Eye (tissue), 1 donor: ENCODE measurements around the gene PKD2.
A peak's percentile ranks its signal among the peaks of the same experiment; 100 is the strongest.

Experiments
- DNase-seq: peaks from one replicate; pipeline ENCODE4 v3.0.0-alpha.2; 2015

Gene PKD2

DNA sequence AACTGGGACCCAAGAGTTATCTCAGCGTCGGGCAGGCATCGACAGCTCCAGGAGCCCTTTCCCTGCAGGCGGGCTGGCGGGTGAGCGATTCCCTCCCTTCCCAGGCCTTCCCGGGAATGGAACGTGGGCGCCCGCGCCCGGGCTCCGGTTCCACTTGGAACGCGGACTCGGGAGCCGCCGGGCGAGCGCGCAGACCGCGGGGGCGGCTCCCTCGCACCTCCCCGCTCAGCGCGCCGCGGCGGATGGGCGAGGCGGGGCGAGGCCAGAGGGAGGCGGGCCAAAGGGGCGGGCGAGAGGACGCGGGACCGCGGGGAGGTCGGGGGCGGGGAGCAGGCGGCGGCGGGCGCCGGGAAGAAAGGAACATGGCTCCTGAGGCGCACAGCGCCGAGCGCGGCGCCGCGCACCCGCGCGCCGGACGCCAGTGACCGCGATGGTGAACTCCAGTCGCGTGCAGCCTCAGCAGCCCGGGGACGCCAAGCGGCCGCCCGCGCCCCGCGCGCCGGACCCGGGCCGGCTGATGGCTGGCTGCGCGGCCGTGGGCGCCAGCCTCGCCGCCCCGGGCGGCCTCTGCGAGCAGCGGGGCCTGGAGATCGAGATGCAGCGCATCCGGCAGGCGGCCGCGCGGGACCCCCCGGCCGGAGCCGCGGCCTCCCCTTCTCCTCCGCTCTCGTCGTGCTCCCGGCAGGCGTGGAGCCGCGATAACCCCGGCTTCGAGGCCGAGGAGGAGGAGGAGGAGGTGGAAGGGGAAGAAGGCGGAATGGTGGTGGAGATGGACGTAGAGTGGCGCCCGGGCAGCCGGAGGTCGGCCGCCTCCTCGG lies at the start of gene PKD2:
TSS of gene PKD2 (plus strand) at position 332 of the 818 bp plus-strand sequence. CDS start at position 431, 99 bp downstream.
- DNase-seq = peak; percentile 93

DNA sequence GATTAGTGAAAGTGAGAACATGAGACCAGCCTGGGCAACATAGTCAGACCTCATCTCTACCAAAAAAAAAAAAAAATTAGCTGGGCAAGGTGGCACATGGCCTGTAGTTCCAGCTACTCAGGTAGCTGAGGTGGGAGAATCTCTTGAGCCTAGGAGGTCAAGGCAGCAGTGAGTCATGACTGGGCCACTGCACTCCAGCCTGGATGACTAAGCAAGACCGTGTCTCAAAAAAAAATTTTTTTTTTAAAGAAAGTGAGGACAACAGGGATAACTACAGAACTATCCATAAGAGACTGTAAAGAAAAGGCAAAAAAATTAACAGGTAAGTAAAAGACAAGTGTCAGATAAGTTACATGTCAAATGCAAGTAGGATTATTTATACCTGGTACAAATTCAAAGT lies 45.4 kb upstream of the PKD2 start:
- no peak for DNase-seq

DNA sequence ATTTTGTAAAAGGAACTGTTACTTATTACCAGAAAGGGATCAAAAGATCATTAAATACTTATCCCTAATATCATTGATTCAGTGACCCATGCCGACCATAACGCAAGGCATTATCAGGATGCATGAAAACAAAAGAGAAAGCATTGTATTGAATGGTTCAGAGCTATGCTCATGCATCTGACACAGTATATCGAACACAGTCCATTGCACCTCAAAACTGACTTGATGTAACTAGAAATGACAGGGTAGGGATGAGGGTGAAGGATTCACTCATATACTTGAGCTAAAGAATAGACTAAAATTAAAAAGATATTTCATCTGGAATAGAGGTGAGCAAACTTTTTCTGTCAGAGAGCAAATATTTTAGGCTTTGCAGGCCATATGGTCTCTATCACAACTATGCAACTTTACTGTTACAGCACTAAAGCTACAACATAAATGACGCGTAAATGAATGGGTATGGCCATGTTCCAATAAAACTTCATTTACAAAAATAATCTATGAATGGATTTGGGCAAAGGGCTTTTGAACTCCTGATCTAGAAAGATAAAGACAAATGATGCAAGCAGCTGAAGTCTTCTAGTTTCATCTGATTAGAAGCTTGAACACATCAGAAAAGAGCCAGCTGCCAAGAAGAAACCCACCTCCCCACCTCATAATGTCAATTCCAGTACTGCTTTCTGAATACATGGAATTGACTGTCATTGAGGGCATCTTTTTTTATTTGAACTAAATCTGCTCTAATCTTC lies 44.9 kb upstream of the PKD2 start:
- peak; percentile 82 for DNase-seq

DNA sequence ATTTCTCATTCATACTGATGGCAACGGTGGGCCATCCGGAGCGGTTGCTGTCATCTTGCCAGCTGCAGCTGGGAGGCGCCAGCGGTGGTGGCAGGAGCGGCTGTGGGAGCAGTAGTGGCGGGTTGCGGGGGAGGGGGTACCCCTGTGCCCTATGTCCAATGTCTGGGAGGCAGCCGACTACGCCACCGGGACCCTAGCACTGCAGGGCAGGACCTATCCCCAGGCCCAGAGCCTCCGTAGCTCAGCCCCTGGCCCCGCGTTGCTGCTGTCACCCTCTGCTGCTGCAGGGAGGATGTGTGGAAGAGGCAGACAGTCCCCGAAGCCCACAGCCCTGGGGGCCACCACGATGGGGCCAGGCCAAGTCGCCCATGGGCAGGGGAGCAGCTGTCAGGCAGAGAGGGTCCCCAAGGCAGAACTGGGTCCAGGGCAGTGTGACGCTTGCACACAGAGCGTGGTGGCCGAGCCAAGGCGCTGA lies 41.9 kb upstream of the PKD2 start:
- DNase-seq = no peak

DNA sequence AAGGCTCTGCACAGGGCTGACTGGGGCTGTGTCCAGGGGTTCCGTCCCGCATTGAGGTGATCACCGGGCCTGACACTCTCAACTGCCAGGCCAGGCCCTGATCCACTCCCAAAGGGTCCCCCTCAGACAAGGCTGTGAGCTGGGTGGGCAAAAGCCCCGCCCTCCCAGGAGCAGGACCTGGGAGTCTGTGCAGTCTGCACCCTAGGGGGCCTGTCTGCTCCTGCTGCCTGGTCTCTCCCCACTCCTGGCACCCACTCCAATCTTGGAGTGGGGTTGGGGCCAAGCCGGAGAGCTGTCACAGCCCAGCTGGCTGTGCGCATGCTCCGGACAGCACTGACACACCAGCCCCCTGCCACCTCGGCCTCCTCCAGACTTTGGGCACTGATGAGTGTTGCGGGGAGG lies 41.3 kb upstream of the PKD2 start:
- DNase-seq = no peak

DNA sequence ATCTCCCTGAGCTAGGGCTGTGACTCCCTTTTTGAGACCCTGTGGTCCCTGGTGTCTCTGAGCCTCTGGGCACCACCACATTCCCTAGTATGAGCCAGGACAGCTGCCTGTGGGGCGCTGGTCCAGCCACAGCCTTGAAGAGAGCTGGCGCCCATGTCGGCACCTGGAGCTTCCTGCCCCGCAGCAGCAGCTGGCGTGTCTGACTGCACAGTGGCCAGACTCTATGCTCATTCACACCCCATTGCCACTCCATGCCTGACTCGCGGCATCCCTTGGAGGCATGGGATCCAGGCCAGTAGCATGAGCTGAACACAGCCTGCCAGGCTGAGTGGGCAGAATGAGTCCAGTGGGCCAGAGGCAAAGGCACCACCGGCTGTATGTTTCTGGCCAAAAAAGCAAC lies 40.2 kb upstream of the PKD2 start:
- no peak for DNase-seq

DNA sequence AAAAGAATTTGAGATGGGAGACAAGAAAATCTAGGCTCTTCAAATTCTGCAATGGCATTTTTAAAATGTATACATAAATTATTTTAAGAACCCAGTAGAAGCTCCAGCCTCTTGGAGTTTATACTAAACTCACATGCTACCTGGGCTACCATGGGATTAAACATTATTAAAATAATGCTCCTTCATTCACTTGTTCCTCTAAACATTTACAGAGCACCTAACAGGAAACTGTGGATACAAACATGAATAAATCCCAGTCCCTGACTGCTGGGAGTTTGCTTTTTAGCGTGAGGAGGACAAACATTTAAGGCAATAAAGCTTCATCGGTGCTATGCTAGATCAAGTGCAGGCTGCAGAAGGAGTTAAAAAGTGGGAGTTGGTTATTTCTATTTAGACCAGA lies 37.3 kb upstream of the PKD2 start:
- no peak for DNase-seq

DNA sequence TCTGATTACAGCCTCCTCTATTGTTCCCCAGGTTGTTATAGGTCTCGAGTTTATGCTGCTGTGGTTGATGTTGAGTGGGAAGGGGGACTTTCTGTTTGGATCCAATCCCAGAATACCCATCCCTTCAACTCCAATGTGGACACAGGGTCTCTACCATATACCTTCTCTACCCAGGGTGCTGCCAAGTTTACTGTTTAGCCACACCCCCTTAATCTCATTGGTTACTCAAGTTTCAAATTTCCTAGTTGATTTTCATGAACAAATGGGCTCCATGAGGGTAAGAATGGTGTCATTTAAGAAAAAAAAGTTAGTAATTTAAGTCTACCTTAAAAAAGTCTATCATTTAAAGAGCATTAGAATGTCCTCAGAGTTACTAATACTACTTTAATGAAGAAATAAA lies 35.6 kb upstream of the PKD2 start:
- no peak for DNase-seq

DNA sequence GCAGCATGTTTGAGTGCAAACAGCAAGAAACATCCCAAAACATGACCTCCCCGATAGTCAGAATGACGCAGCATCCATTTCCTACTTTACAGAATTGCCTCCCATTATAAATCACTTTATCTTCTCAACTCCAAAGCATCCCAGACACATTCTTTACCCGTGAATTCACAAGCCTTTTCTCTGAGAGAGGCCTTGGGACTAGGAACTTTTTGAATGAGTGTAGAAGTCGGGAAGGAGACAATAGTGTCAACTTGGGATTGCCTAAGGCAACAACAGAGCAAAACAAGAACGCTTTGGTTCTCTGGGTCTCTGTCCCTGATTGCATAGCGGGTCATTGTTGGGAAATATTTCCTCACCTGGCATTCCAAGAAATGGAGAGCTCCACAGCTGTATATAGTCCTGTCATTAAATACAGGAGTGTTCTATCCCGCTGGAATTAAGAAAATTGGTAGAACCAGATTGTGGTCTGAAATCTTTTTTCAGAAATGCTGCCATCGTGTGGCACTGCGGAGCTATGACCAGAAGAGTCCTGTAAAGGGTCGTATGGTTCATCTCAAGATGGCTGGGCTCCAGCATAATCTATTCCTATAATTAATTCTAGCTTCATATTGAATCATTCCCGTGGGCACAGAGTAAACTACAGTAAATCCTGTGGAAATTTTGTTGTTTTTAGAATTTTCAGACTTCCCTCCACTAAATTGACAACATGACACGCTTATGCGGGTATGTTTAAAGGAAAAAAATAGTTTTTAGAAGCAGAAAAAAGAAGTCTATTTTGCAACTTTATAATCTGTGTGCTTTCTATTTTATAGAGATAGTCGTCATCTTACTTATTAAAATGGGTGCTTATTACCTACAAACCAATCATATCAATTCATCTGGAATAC lies 33.9 kb upstream of the PKD2 start:
- peak; percentile 85 for DNase-seq

DNA sequence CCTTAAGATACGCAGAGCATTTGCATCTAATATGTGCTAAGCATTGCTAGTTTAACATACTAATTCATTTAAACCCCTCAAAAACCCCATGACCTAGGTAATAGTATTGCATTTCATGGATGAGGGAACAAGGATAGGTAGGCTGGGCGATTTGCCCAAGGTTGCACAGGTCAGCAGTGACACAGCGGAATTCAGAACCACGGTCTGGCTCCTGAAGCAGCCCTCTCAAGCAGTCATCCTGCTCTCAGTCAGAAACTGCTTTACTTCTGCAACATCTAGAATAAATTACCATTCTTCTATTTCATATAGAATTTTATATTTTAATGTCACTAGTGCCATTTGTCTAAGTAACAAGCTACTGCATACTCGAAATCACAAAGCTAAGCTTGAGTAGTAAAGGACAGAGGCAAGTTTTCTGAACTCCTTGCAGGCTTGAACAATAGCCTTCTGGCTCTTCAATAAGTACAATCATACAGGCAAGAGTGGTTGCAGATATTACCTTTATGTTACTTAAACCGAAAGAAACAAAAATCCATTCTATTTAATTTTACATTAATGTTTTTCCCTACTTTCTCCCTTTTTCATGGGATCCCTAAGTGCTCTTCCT lies 32.5 kb upstream of the PKD2 start:
- DNase-seq = no peak

DNA sequence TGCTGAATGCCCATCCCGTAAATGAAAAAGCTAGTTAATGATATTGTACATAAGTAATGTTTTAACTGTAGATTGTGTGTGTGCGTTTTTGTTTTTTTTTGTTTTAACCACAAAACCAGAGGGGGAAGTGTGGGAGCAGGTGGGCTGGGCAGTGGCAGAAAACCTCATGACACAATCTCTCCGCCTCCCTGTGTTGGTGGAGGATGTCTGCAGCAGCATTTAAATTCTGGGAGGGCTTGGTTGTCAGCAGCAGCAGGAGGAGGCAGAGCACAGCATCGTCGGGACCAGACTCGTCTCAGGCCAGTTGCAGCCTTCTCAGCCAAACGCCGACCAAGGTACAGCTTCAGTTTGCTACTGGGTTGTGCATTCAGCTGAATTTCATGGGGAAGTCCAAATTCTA lies 32.0 kb upstream of the PKD2 start, which contains the start of gene SPP1:
TSS of gene SPP1 (plus strand) at position 249 of the 400 bp plus-strand sequence. CDS start 1,182 bp downstream, outside the sequence.
- peak; percentile 68 for DNase-seq

DNA sequence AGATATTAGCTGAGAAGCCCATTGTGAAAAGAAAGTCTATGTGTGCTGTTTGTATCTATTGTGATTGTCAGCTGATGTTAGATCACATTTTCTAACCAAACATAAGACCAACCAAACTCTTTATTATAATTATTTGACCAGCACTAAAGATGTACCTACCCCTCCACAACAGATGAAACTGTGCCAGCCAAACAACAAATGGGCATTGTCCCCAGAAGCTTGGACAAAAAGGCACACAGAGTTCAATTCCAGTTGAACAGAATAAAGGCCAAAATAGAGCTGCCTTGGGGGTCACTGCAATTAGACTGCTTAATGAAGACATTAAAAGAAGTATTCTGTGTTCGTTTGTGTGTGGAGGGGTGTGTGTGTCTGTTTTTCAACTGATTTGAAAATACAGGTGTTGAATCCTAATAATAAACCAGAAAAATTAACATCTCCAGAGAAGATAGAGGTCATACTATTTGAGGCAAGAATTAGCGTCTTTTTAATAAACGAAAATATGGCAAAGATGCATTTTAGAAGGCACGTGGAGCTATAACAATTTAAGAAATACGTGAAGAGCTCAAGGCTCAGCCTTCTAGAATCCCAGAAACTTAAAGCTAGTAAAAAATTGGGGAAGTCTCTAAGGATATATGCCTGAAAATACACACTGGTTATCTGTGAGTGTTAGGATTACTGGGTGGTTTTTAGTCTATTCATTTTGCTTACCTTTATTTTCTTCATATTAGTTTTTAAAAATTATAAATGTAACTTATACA lies 29.7 kb upstream of the PKD2 start:
- peak; percentile 51 for DNase-seq

DNA sequence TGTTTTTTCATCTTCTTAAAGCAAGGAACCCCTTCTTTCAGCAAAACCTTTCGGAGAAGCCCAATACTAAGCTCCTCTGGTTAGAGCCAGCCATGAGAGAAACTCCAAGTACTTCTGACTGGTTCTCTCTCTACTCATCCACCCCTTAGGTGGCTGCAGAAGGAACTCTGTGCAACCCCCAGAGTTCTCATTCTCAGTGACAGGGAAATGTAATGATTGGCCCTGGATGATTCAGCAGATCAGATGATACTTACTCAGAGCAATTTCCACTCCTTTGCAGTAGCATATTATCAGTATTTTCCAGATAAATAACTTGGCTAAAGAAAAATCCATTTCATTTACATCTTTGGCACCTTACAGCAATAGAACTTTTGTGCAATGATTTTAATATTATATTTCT lies 28.8 kb upstream of the PKD2 start:
- no peak for DNase-seq

DNA sequence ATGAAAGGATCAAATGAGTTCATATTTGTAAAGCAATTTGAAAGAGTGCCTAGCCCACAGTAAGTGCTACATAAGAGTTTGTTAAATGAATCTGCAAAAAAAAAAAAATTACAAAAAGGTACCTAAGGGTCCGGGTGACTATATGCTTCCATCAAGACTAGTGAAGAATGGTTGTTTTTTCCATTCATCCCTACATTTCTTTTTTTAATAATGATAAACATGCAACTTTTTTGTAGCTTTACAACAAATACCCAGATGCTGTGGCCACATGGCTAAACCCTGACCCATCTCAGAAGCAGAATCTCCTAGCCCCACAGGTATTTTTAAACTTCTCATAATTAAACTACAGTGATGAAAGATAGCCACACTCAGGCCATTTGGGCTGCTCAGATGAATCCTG lies 27.6 kb upstream of the PKD2 start:
- DNase-seq = no peak

DNA sequence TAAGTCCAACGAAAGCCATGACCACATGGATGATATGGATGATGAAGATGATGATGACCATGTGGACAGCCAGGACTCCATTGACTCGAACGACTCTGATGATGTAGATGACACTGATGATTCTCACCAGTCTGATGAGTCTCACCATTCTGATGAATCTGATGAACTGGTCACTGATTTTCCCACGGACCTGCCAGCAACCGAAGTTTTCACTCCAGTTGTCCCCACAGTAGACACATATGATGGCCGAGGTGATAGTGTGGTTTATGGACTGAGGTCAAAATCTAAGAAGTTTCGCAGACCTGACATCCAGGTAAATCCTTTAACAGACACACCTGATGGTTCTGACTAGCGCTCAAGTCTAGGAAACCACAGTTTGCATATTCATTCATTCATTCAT lies 25.9 kb upstream of the PKD2 start:
- no peak for DNase-seq

DNA sequence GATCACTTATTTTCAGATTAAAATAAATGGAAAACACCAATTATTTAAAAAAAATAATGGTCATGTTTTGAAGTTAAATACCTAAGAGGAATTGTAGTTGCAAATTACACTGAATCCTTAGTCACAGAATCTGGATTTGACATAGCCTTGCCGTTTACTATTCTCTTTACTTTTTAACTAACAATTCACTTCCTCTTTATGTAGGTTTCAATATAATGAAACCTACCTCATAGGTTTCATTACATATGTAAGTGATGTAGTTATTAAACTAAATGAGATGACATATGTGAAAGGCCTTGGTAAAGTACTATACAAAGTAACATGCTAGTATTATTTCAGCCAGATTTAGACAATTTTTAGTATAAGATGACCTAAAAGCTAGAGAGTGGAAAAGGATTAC lies 25.4 kb upstream of the PKD2 start:
- no peak for DNase-seq

DNA sequence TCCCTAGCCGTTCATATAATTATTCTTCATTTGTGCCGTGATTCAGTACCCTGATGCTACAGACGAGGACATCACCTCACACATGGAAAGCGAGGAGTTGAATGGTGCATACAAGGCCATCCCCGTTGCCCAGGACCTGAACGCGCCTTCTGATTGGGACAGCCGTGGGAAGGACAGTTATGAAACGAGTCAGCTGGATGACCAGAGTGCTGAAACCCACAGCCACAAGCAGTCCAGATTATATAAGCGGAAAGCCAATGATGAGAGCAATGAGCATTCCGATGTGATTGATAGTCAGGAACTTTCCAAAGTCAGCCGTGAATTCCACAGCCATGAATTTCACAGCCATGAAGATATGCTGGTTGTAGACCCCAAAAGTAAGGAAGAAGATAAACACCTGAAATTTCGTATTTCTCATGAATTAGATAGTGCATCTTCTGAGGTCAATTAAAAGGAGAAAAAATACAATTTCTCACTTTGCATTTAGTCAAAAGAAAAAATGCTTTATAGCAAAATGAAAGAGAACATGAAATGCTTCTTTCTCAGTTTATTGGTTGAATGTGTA lies 24.9 kb upstream of the PKD2 start:
- no peak for DNase-seq

DNA sequence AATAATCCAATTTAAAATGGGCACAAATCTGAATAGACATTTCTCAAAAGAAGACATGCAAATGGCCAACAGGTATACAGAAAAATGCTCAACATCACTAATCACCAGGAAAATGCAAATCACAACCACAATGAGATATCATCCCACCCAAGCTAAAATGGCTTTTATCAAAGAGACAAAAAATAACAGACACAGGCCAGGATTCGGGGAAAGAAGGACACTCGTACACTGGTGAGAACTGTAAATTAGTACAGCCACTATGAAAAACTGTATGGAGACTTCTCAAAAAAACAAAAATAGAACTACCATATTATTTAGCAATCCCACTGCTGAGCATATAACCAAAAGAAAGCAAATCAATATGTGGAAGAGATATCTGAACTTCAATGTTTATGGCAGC lies 23.4 kb upstream of the PKD2 start:
- DNase-seq = no peak

DNA sequence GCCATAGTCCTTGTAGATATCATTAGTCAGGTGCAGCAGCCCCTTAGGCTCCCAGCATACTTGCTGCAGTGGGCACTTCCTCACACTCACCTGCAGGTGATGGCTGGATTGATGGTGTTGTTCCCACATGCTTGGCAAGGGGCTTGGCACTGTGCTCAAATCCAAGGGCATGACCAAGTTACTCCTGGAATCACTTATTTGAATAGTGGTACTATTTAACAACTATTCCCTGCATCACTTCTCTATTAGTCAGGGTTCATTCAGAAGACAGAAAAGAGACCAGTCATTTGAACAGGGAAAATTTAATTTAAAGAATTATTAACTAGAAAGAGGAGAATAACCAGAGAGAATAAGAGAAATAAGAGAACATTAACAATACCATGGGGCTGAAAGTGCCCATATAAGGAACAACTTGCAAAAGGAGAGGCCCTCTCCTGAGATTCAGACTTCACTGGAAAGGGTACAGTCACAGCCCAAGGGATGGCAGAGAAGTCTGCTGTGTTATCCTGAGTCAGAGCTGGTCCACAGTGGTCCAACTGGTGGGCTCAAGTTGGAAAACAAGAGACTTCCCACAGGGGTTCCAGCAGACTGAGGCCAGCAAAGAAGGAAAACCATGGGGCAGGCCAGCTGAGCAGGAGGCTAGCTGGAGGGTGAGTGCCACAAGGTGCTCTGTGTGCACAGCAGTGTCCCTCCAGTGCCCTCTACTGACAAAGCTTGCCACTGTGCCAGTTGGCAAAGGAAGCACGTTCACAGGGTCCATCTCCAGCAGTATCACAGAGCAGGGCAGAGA lies 22.1 kb upstream of the PKD2 start:
- peak; percentile 47 for DNase-seq

DNA sequence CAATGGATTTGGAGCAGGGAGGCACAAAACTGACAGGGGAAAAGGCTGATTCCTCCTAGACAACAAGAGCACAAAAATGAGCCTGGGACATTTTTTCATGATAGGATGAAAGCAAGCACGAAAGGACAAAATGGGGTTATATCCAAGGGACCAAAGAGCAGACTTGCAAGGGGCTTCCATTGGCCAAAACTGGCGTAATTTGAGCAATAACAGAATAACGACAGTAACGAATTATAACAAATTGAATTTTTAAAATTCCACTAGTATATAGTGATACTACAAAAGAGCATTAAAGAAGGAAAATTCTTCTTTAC lies 21.6 kb upstream of the PKD2 start:
- no peak for DNase-seq

DNA sequence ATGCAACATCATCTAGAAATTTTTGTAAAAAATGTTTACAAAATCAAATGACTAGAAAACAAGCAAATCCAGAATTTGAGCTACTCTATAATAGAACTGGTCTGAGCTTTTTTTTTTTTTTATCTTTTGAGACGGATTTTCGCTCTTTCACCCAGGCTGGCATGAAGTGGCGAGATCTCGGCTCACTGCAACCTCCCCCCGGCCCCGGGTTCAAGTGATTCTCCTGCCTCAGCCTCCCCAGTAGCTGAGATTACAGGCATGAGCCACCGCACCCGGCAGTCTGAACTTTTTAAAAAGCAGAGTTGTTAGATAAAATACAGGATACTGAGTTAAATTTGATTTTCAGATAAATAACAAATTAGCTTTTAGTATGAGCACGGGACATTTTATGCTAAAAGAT lies 20.9 kb upstream of the PKD2 start:
- DNase-seq = no peak
